ENCODE results near the gene MT3. TPM values are rescaled to one million over a fixed set of nuclear protein-coding genes. Genes with fewer than 3 reads are reported as not detected.

MT3 gene
- total RNA-seq, 5 donors from 2014 or later (not counting 1 experiment from before 2014, with no cell fraction given), result 0.66 to 1.9 (median 0.84) TPM; not detected in 1

DNA sequence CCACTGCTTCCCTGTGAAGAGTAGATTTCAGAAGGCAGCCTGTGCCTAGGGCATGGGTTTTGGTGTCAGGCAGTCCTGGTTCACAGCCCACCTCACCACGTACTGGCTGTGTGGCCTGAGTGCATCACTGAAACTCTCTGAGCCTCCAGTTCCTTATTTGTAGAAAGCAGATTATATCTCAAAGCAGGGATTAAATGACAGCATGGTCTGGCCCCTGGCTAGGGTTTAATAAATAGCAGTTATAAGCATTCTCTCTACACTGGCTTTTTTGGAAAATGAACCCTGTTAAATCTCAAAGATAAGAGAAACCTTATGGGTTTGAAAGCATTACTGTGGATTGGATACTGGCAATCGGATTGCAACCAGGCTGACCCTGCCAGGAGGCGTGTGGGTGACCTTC lies 40.2 kb downstream of the MT3 start:
- H3K4me1 ChIP-seq (ENCODE audit: control insufficient read depth in 1 of 2, extremely low read depth in 1 of 2, insufficient read depth in 2 of 2, low read length in 2 of 2), result peaks cover 0 to 35% of the 10 kb centered on the region in 2 experiments
- no peak overlapping the region for H3K27ac ChIP-seq (ENCODE audit: low read length)
- no peaks in the 10 kb centered on the region for H3K36me3 ChIP-seq (ENCODE audit: control insufficient read depth in 2 of 2, extremely low read depth in 1 of 2, insufficient read depth in 1 of 2, low read length in 1 of 2)
- H3K4me3 ChIP-seq (ENCODE audit: control insufficient read depth in 1 of 2, extremely low read depth in 1 of 2, low read length in 1 of 2), result no peak overlapping the region
- Mint-ChIP-seq H3K36me3 (no peaks in the 10 kb centered on the region), H3K4me1 (peaks cover 25 to 34% (median 26%) of the 10 kb centered on the region in 3 donors), H3K9me3 (no peaks in the 10 kb centered on the region), H3K4me3 (no peak overlapping the region), H3K27ac (no peak overlapping the region), H3K27me3 (peaks cover 35 to 49% of the 10 kb centered on the region in 2 donors)
- ChIA-PET CTCF (no interaction called here), POLR2A (interaction anchor here in 1 of 2 donors (0.9 kb wide), 1 partner anchor 15 kb away, joined by 6 read pairs; no protein-coding TSS in a partner anchor)
- WGBS (ENCODE audit: insufficient coverage), result 76% methylated on average over 2 of the region's 3 CpGs
- no peak for DNase-seq
- H3K27me3 ChIP-seq (replicated peaks in 1 of 2; ENCODE audit: control insufficient read depth in 2 of 2, extremely low read depth in 1 of 2, insufficient read depth in 2 of 2, low read length in 1 of 2), result peaks cover 27 to 53% of the 10 kb centered on the region in 2 experiments
- H3K9me3 ChIP-seq, result no peaks in the 10 kb centered on the region
- no peak for ATAC-seq (replicated peaks in 1 of 4)

- Histone ChIP-seq H3K27me3 (replicated peaks in 1 of 2; ENCODE audit: control insufficient read depth in 2 of 2, extremely low read depth in 1 of 2, insufficient read depth in 2 of 2, low read length in 1 of 2) (peaks cover 25 to 59% of the 10 kb centered on the region in 2 experiments), H3K36me3 (ENCODE audit: control insufficient read depth in 2 of 2, extremely low read depth in 1 of 2, insufficient read depth in 1 of 2, low read length in 1 of 2) (no peaks in the 10 kb centered on the region), H3K27ac (ENCODE audit: low read length) (no peak overlapping the region), H3K9me3 (no peaks in the 10 kb centered on the region), H3K4me1 (ENCODE audit: control insufficient read depth in 1 of 2, extremely low read depth in 1 of 2, insufficient read depth in 2 of 2, low read length in 2 of 2) (peaks cover 0 to 36% of the 10 kb centered on the region in 2 experiments), H3K4me3 (ENCODE audit: control insufficient read depth in 1 of 2, extremely low read depth in 1 of 2, low read length in 1 of 2) (no peak overlapping the region)
- no peaks in the 10 kb centered on the region for H3K9me3 Mint-ChIP-seq
- peaks cover 41 to 52% of the 10 kb centered on the region in 2 donors for H3K27me3 Mint-ChIP-seq
- no peak for DNase-seq
- ChIA-PET POLR2A (no interaction called here), CTCF (no interaction called here)
- H3K27ac Mint-ChIP-seq, result no peak overlapping the region
- no peak for ATAC-seq (replicated peaks in 1 of 4)
- H3K4me3 Mint-ChIP-seq, result no peak overlapping the region
- 62% methylated on average over 2 of the region's 3 CpGs for WGBS (ENCODE audit: insufficient coverage)
- peaks cover 25 to 35% (median 27%) of the 10 kb centered on the region in 3 donors for H3K4me1 Mint-ChIP-seq
- H3K36me3 Mint-ChIP-seq, result no peaks in the 10 kb centered on the region
Measured at GRCh38 chr16:56630134-56630533, 40.8 kb downstream of the MT3 start.

- peak overlapping the region in 1 of 3 donors; percentile 84 for H3K4me3 Mint-ChIP-seq
- 93% methylated on average over 7 of the region's 10 CpGs for WGBS (ENCODE audit: insufficient coverage)
- Histone ChIP-seq H3K4me3 (ENCODE audit: control insufficient read depth in 1 of 2, extremely low read depth in 1 of 2, low read length in 1 of 2) (no peak overlapping the region), H3K36me3 (ENCODE audit: control insufficient read depth in 2 of 2, extremely low read depth in 1 of 2, insufficient read depth in 1 of 2, low read length in 1 of 2) (no peaks in the 10 kb centered on the region), H3K27me3 (replicated peaks in 1 of 2; ENCODE audit: control insufficient read depth in 2 of 2, extremely low read depth in 1 of 2, insufficient read depth in 2 of 2, low read length in 1 of 2) (peaks cover 24 to 61% of the 10 kb centered on the region in 2 experiments), H3K9me3 (no peaks in the 10 kb centered on the region), H3K27ac (ENCODE audit: low read length) (no peak overlapping the region), H3K4me1 (ENCODE audit: control insufficient read depth in 1 of 2, extremely low read depth in 1 of 2, insufficient read depth in 2 of 2, low read length in 2 of 2) (peaks cover 0 to 34% of the 10 kb centered on the region in 2 experiments)
- H3K27ac Mint-ChIP-seq, result no peak overlapping the region
- H3K9me3 Mint-ChIP-seq, result no peaks in the 10 kb centered on the region
- DNase-seq (no peak), ATAC-seq (replicated peaks in 1 of 4) (no peak)
- no peaks in the 10 kb centered on the region for H3K36me3 Mint-ChIP-seq
- POLR2A ChIA-PET, result interaction anchor here in 1 of 2 donors (0.7 kb wide), 1 partner anchor 101 kb away, joined by 3 read pairs; no protein-coding TSS in a partner anchor
- peaks cover 43 to 55% of the 10 kb centered on the region in 2 donors for H3K27me3 Mint-ChIP-seq
- CTCF ChIA-PET, result no interaction called here
- H3K4me1 Mint-ChIP-seq, result peaks cover 20 to 34% (median 25%) of the 10 kb centered on the region in 3 donors
Measured at GRCh38 chr16:56631197-56631596, 41.9 kb downstream of the MT3 start.

- no peaks in the 10 kb centered on the region for H3K36me3 Mint-ChIP-seq
- H3K4me3 Mint-ChIP-seq, result peak overlapping the region; percentile 62 to 84 (median 69)
- 56% methylated on average over 10 of the region's 14 CpGs for WGBS (ENCODE audit: insufficient coverage)
- H3K27ac Mint-ChIP-seq, result peak overlapping the region in 1 of 2 donors; percentile 39
- Histone ChIP-seq H3K36me3 (ENCODE audit: control insufficient read depth in 2 of 2, extremely low read depth in 1 of 2, insufficient read depth in 1 of 2, low read length in 1 of 2) (no peaks in the 10 kb centered on the region), H3K4me1 (ENCODE audit: control insufficient read depth in 1 of 2, extremely low read depth in 1 of 2, insufficient read depth in 2 of 2, low read length in 2 of 2) (peaks cover 0 to 31% of the 10 kb centered on the region in 2 experiments), H3K27me3 (replicated peaks in 1 of 2; ENCODE audit: control insufficient read depth in 2 of 2, extremely low read depth in 1 of 2, insufficient read depth in 2 of 2, low read length in 1 of 2) (peaks cover 21 to 61% of the 10 kb centered on the region in 2 experiments), H3K27ac (ENCODE audit: low read length) (no peak overlapping the region), H3K4me3 (ENCODE audit: control insufficient read depth in 1 of 2, extremely low read depth in 1 of 2, low read length in 1 of 2) (peak overlapping the region; percentile 10 to 21), H3K9me3 (no peaks in the 10 kb centered on the region)
- peaks cover 49 to 61% of the 10 kb centered on the region in 2 donors for H3K27me3 Mint-ChIP-seq
- H3K9me3 Mint-ChIP-seq, result no peaks in the 10 kb centered on the region
- ChIA-PET POLR2A (interaction anchor here in 1 of 2 donors (0.6 kb wide), 1 partner anchor 8 kb away, joined by 3 read pairs; no protein-coding TSS in a partner anchor), CTCF (no interaction called here)
- ATAC-seq (replicated peaks in 1 of 4), result no peak
- peaks cover 24 to 38% (median 25%) of the 10 kb centered on the region in 3 donors for H3K4me1 Mint-ChIP-seq
- no peak for DNase-seq
Measured at GRCh38 chr16:56631832-56632155, 42.5 kb downstream of the MT3 start.

DNA sequence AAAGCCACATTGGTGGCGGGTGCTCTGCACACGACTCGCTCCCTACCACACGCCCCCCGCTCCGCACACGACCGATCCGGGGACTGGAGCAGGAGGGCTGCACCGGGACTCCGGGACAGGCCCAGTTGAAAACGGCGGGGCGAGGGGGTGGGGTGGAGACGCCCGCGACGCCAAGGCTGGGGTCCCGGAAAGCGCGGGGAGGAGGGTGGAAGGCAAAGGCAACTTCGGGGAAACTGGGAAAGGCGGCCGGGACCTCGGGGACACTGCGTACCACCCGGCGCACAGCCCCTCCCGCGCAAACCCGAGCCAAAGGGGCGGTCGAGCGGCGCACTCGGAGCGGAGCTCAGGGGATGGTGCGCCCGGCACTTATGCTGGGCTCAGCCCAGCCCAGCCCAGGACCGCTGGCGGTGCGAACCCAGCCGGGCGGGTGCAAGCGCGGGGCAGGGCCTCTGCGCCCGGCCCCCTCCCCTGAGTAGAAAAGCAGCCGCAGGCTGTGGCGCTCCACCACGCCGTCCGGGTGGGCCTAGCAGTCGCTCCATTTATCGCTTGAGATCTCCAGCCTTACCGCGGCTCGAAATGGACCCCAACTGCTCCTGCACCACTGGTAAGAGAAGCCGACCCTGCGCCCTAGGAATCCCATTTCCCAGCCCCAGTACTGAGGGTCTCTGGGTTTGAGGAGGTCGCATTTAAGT lies 43.0 kb downstream of the MT3 start, which contains the start of gene MT1M:
Gene MT1M (plus strand): TSS at position 504 of the 692 bp plus-strand sequence. CDS start 73 bp downstream, at position 577.
- Mint-ChIP-seq H3K4me3 (peak within 1 kb of the TSS; percentile 62 to 84 (median 69)), H3K9me3 (no peaks in the 10 kb centered on the region), H3K36me3 (no peaks in the 10 kb centered on the region), H3K4me1 (peaks cover 24 to 37% (median 30%) of the 10 kb centered on the region in 3 donors), H3K27ac (peak within 1 kb of the TSS in 1 of 2 donors; percentile 39), H3K27me3 (peaks cover 53 to 62% of the 10 kb centered on the region in 2 donors)
- DNase-seq (no peak), ATAC-seq (replicated peaks in 1 of 4) (peak; percentile 17 to 54 (median 40))
- Histone ChIP-seq H3K4me3 (ENCODE audit: control insufficient read depth in 1 of 2, extremely low read depth in 1 of 2, low read length in 1 of 2) (peak within 1 kb of the TSS; percentile 10 to 21), H3K36me3 (ENCODE audit: control insufficient read depth in 2 of 2, extremely low read depth in 1 of 2, insufficient read depth in 1 of 2, low read length in 1 of 2) (no peaks in the 10 kb centered on the region), H3K9me3 (no peaks in the 10 kb centered on the region), H3K4me1 (ENCODE audit: control insufficient read depth in 1 of 2, extremely low read depth in 1 of 2, insufficient read depth in 2 of 2, low read length in 2 of 2) (peaks cover 0 to 30% of the 10 kb centered on the region in 2 experiments), H3K27me3 (replicated peaks in 1 of 2; ENCODE audit: control insufficient read depth in 2 of 2, extremely low read depth in 1 of 2, insufficient read depth in 2 of 2, low read length in 1 of 2) (peaks cover 16 to 59% of the 10 kb centered on the region in 2 experiments), H3K27ac (ENCODE audit: low read length) (no peak within 1 kb of the TSS)
- POLR2A ChIA-PET, result interaction anchor here in 1 of 2 donors (0.6 kb wide), 1 partner anchor 8 kb away, joined by 3 read pairs; no protein-coding TSS in a partner anchor
- CTCF ChIA-PET, result no interaction called here
- WGBS (ENCODE audit: insufficient coverage), result 5% methylated on average over 47 of the region's 61 CpGs

GRCh38 chr16:56632848-56633365 lies 43.6 kb downstream of the MT3 start:
- Mint-ChIP-seq H3K36me3 (no peaks in the 10 kb centered on the region), H3K4me3 (peak overlapping the region; percentile 43 to 84 (median 45)), H3K27me3 (peaks cover 59 to 68% of the 10 kb centered on the region in 2 donors), H3K4me1 (peaks cover 27 to 40% (median 30%) of the 10 kb centered on the region in 3 donors), H3K27ac (no peak overlapping the region), H3K9me3 (no peaks in the 10 kb centered on the region)
- H3K27ac ChIP-seq (ENCODE audit: low read length), result no peak overlapping the region
- WGBS (ENCODE audit: insufficient coverage), result 30% methylated on average over 2 of the region's 6 CpGs
- CTCF ChIA-PET, result no interaction called here
- DNase-seq (no peak), ATAC-seq (replicated peaks in 1 of 4) (no peak)
- POLR2A ChIA-PET, result no interaction called here
- H3K4me1 ChIP-seq (ENCODE audit: control insufficient read depth in 1 of 2, extremely low read depth in 1 of 2, insufficient read depth in 2 of 2, low read length in 2 of 2), result peaks cover 0 to 33% of the 10 kb centered on the region in 2 experiments
- no peak overlapping the region for H3K4me3 ChIP-seq (ENCODE audit: control insufficient read depth in 1 of 2, extremely low read depth in 1 of 2, low read length in 1 of 2)
- peaks cover 16 to 62% of the 10 kb centered on the region in 2 experiments for H3K27me3 ChIP-seq (replicated peaks in 1 of 2; ENCODE audit: control insufficient read depth in 2 of 2, extremely low read depth in 1 of 2, insufficient read depth in 2 of 2, low read length in 1 of 2)
- H3K36me3 ChIP-seq (ENCODE audit: control insufficient read depth in 2 of 2, extremely low read depth in 1 of 2, insufficient read depth in 1 of 2, low read length in 1 of 2), result no peaks in the 10 kb centered on the region
- no peaks in the 10 kb centered on the region for H3K9me3 ChIP-seq
